ACC112 (cell line): ENCODE results near the gene ZPR1.
A peak's percentile ranks its signal among the peaks of the same experiment; 100 is the strongest.

Source experiments
- H2AFZ ChIP-seq: fragments of 200-600 bp; sonication (generic); one replicate; pipeline ENCODE4 v1.6.0; 2017; ENCODE audit warnings: antibody characterized with exemption, low read length; ENCODE audit not compliant: unreplicated experiment
- H3K27ac ChIP-seq: fragments of 200-600 bp; sonication (generic); 2 replicates; pipeline ENCODE4 v1.5.1; 2014; ENCODE audit warnings: low read depth, mild to moderate bottlenecking, antibody characterized with exemption, low read length, moderate library complexity
- H3K27me3 ChIP-seq: fragments of 200-600 bp; sonication (generic); 2 replicates; pipeline ENCODE4 v1.6.1; 2014; ENCODE audit warnings: mild to moderate bottlenecking, antibody characterized with exemption, low read length, moderate library complexity, mixed read lengths; ENCODE audit not compliant: insufficient read depth
- H3K36me3 ChIP-seq: fragments of 200-600 bp; sonication (generic); 2 replicates; pipeline ENCODE4 v1.6.1; 2016; ENCODE audit warnings: mild to moderate bottlenecking, antibody characterized with exemption, low read length, moderate library complexity, mixed read lengths; ENCODE audit not compliant: insufficient read depth
- H3K4me1 ChIP-seq: fragments of 200-600 bp; sonication (generic); one replicate; pipeline ENCODE4 v1.6.1; 2016; ENCODE audit warnings: low read length, mixed read lengths; ENCODE audit not compliant: insufficient read depth, unreplicated experiment, control insufficient read depth
- H3K4me3 ChIP-seq: fragments of 200-600 bp; sonication (generic); 2 replicates; pipeline ENCODE4 v1.5.1; 2014; ENCODE audit warnings: mild to moderate bottlenecking, low read depth, low read length
- H3K79me2 ChIP-seq: fragments of 200-600 bp; sonication (generic); one replicate; pipeline ENCODE4 v1.6.0; 2016; ENCODE audit warnings: low read length; ENCODE audit not compliant: control insufficient read depth, unreplicated experiment, insufficient read depth

Gene ZPR1

GRCh38 chr11:116821050-116821918, 33.5 kb upstream of the ZPR1 start:
- Histone ChIP-seq H3K27ac (no peak overlapping the region), H3K27me3 (no peaks in the 10 kb centered on the region), H2AFZ (no peak overlapping the region), H3K36me3 (no peaks in the 10 kb centered on the region), H3K79me2 (no peaks in the 10 kb centered on the region), H3K4me3 (no peak overlapping the region), H3K4me1 (no peaks in the 10 kb centered on the region)

GRCh38 chr11:116819049-116819448, 31.2 kb upstream of the ZPR1 start:
- Histone ChIP-seq H2AFZ (no peak overlapping the region), H3K4me1 (peaks cover 2% of the 10 kb centered on the region), H3K79me2 (no peaks in the 10 kb centered on the region), H3K27ac (no peak overlapping the region), H3K4me3 (no peak overlapping the region), H3K36me3 (no peaks in the 10 kb centered on the region), H3K27me3 (no peaks in the 10 kb centered on the region)

DNA sequence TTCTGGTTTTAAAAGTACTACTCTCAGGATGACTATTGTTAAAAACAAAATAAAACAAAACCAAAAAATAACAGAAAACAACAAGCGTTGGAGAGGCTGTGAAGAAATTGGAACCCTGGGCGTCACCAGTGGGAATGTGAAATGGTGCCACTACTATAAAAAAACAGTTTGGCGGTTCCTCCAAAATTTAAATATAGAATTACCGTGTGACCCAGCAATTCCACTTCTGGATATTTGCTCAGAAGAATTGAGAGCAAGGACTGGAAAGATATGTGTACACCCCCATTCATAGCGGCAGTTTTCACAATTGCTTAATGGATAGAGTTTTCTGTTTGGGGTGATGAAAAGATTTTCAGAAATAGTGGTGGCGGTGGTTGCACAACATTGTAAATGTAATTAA, 26.7 kb upstream of the ZPR1 start:
- H3K4me3 ChIP-seq, result no peak overlapping the region
- no peaks in the 10 kb centered on the region for H3K36me3 ChIP-seq
- no peaks in the 10 kb centered on the region for H3K27me3 ChIP-seq
- no peak overlapping the region for H2AFZ ChIP-seq
- no peaks in the 10 kb centered on the region for H3K79me2 ChIP-seq
- H3K27ac ChIP-seq, result no peak overlapping the region
- H3K4me1 ChIP-seq, result peaks cover 21% of the 10 kb centered on the region

DNA sequence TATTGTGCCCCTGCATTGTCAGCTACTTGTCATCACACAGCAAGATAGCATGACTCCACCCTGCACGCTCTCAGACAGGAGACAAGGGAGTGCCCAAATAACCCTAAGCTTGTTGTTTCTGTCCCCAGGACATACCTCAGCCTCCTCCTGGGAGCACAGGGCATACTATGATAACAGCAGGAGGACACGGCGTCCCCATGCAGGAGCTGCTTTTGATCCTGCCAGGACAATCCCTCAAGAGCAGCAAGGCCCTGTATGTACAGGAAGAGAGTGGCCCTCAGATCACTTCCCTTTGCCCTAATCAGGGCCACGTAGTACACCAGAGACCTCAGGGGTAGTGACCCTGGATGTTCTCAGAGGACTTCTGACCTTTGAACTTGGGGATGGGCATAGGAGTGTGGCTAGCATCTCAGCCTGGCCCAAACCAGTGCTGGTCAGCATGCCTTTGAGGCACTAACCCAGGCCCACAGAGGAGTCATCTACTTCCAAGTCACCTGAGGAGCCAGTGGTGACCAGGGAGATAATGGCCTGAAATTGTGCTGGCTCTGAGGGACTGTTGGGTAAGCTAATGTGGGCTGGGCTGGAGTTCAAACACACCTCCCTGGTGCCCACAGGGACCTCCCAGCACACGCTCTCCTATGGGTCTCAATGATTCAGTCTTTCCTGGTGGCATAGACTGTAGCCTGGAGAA, 26.1 kb upstream of the ZPR1 start:
- no peaks in the 10 kb centered on the region for H3K27me3 ChIP-seq
- H3K4me3 ChIP-seq, result no peak overlapping the region
- H3K36me3 ChIP-seq, result no peaks in the 10 kb centered on the region
- H3K4me1 ChIP-seq, result peaks cover 24% of the 10 kb centered on the region
- H3K79me2 ChIP-seq, result no peaks in the 10 kb centered on the region
- H3K27ac ChIP-seq, result no peak overlapping the region
- no peak overlapping the region for H2AFZ ChIP-seq

- H3K27ac ChIP-seq, result no peak overlapping the region
- no peaks in the 10 kb centered on the region for H3K36me3 ChIP-seq
- H3K4me3 ChIP-seq, result no peak overlapping the region
- no peaks in the 10 kb centered on the region for H3K27me3 ChIP-seq
- no peaks in the 10 kb centered on the region for H3K79me2 ChIP-seq
- no peak overlapping the region for H2AFZ ChIP-seq
- peaks cover 31% of the 10 kb centered on the region for H3K4me1 ChIP-seq
These were observed 25.3 kb upstream of the ZPR1 start for GRCh38 chr11:116813170-116813569.

- peaks cover 38% of the 10 kb centered on the region for H3K4me1 ChIP-seq
- H3K4me3 ChIP-seq, result no peak overlapping the region
- H3K27me3 ChIP-seq, result no peaks in the 10 kb centered on the region
- H3K36me3 ChIP-seq, result no peaks in the 10 kb centered on the region
- no peak overlapping the region for H3K27ac ChIP-seq
- no peaks in the 10 kb centered on the region for H3K79me2 ChIP-seq
- no peak overlapping the region for H2AFZ ChIP-seq
These were observed 24.3 kb upstream of the ZPR1 start for GRCh38 chr11:116812109-116812508.

DNA sequence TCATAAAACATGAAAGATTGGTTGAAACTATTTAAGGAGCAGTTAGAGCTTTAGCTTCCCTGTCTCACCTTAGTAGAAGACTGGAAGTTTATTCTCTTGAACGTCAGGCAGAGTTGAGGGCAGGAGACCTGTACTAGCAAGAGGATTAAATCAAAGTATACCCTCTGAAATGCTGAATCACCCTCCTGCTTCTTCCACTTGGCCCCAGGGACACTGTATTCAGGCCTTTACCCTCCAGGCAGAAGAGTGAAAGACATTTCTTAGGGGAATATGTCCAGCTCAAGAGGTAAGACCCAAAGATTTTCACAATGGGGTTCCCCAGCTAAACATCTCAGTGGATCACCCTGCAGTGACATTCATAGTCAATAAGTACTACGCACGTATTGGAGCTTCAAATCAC, 23.4 kb upstream of the ZPR1 start:
- Histone ChIP-seq H3K4me1 (peaks cover 38% of the 10 kb centered on the region), H3K27ac (peak overlapping the region; percentile 99; the same call in 1 of the 2 replicates), H3K4me3 (no peak overlapping the region), H3K27me3 (no peaks in the 10 kb centered on the region), H3K79me2 (no peaks in the 10 kb centered on the region), H3K36me3 (no peaks in the 10 kb centered on the region), H2AFZ (no peak overlapping the region)

- Histone ChIP-seq H2AFZ (no peak overlapping the region), H3K27ac (peak overlapping the region; percentile 99), H3K79me2 (no peaks in the 10 kb centered on the region), H3K27me3 (no peaks in the 10 kb centered on the region), H3K4me1 (peaks cover 32% of the 10 kb centered on the region), H3K36me3 (no peaks in the 10 kb centered on the region), H3K4me3 (no peak overlapping the region; the same call in 1 of the 2 replicates)
These were observed 20.7 kb upstream of the ZPR1 start for GRCh38 chr11:116808262-116809175.

DNA sequence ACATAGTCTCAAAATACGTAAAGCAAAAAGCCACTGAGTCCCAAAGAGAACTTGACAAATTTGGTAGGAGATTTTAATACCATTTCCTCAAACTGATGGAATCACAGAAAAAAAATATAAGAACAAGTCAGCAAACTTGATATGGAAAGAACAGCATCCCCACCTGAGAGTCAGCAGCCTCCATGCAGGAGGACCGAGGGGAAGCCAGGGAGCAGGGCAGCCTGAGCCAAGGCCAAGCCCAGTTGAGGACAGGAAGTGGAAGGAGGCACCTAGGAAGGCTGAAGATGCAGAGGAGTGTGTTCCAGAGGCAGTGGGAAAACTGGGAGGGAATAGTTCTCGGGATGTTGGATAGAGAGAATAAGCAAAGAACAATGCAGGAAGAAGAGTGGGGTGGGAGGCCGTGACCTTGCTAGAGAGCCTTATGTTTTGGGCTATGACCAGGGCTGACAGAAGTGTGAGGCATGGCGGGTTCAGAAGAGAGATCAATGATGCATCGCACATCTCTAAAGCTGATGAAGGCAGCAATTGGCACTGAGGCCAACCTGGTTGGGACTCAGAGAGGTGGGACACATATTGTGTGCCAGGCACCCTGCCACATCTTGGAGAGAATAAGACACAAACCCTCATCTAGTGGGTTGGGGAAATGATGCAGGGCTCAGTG, 19.9 kb upstream of the ZPR1 start:
- H2AFZ ChIP-seq, result no peak overlapping the region
- no peaks in the 10 kb centered on the region for H3K79me2 ChIP-seq
- H3K4me1 ChIP-seq, result peaks cover 31% of the 10 kb centered on the region
- H3K36me3 ChIP-seq, result no peaks in the 10 kb centered on the region
- H3K27me3 ChIP-seq, result no peaks in the 10 kb centered on the region
- H3K4me3 ChIP-seq, result no peak overlapping the region
- peak overlapping the region; percentile 99 for H3K27ac ChIP-seq

DNA sequence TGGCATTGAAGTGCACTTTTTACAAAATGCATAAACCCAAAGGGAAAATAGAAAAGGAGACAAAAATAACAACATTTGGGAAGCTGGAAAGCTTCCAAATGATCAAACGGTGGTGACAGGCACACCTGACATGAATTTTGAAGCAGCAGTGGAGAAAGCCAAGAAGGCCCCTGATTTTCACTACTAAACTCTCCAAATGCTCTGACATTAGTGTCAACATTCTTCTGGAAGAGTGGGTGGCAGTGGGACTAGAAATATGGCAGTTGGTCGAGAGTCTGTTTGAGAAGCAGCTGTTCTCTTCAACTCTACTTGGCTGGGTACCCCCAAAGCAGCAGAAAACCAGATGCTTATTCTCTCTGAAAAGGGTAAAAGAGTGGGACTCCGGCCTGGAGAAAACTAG, 16.2 kb upstream of the ZPR1 start:
- Histone ChIP-seq H2AFZ (no peak overlapping the region), H3K36me3 (no peaks in the 10 kb centered on the region), H3K27me3 (no peaks in the 10 kb centered on the region), H3K27ac (no peak overlapping the region), H3K4me1 (peaks cover 15% of the 10 kb centered on the region), H3K79me2 (no peaks in the 10 kb centered on the region), H3K4me3 (no peak overlapping the region)
